Right lobe of liver (tissue), 4 donors: Measurements from ENCODE around the gene TCF15.

Source experiments
- POLR2A ChIP-seq: fragments of 450-650 bp; IDR thresholded peaks from one replicate; pipeline ENCODE4 v1.6.1; 2017; ENCODE audit warnings: antibody characterized with exemption, mild to moderate bottlenecking
- TF ChIP-seq, protein P1 (sequence below), 4 donors: fragments of 200-600 bp in 3 of 4; fragments of 450-650 bp in 1 of 4; IDR thresholded peaks; one replicate each; pipeline versions ENCODE4 v1.5.1 to v1.8.0; 2016 to 2022; ENCODE audit warnings: antibody characterized with exemption in 4 of 4, mild to moderate bottlenecking in 2 of 4
- donor health status: DM: no; HTN: no; CAD: no.
- donor health status: DM: no; HTN: no; CAD: no.
- donor health status: DM: no; HTN: yes; CAD: no.

DNA sequence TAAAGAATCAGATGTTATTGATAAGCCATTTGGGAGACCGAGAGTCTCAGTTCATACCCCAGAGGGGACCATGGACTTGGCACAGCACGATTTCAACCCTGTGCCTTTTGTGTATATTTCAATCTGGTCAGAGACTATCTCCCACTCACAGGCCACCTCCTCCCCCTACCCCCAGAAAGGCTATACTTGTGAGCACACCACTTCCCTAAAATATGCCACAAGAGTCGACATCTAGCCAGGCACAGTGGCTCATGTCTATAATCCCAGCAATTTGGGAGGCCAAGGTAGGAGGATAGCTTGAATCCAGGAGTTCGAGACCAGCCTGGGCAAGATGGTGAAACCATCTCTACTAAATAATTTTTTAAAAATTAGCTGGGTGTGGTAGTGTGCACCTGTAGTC, 13.6 kb upstream of the TCF15 start:
- TF ChIP-seq, protein P1, sequence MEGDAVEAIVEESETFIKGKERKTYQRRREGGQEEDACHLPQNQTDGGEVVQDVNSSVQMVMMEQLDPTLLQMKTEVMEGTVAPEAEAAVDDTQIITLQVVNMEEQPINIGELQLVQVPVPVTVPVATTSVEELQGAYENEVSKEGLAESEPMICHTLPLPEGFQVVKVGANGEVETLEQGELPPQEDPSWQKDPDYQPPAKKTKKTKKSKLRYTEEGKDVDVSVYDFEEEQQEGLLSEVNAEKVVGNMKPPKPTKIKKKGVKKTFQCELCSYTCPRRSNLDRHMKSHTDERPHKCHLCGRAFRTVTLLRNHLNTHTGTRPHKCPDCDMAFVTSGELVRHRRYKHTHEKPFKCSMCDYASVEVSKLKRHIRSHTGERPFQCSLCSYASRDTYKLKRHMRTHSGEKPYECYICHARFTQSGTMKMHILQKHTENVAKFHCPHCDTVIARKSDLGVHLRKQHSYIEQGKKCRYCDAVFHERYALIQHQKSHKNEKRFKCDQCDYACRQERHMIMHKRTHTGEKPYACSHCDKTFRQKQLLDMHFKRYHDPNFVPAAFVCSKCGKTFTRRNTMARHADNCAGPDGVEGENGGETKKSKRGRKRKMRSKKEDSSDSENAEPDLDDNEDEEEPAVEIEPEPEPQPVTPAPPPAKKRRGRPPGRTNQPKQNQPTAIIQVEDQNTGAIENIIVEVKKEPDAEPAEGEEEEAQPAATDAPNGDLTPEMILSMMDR (IDR thresholded peaks at IDR 0.05), result no peak
- no peak for TF ChIP-seq POLR2A
